ENCODE data around the gene TUBA4B. TPM values are rescaled to one million over a fixed set of nuclear protein-coding genes. Genes with fewer than 3 reads are reported as not detected.

The TUBA4B gene
- total and polyA plus RNA-seq, 2 donors (not counting 3 experiments of a cell fraction or from before 2014, with no cell fraction given) = not detected

DNA sequence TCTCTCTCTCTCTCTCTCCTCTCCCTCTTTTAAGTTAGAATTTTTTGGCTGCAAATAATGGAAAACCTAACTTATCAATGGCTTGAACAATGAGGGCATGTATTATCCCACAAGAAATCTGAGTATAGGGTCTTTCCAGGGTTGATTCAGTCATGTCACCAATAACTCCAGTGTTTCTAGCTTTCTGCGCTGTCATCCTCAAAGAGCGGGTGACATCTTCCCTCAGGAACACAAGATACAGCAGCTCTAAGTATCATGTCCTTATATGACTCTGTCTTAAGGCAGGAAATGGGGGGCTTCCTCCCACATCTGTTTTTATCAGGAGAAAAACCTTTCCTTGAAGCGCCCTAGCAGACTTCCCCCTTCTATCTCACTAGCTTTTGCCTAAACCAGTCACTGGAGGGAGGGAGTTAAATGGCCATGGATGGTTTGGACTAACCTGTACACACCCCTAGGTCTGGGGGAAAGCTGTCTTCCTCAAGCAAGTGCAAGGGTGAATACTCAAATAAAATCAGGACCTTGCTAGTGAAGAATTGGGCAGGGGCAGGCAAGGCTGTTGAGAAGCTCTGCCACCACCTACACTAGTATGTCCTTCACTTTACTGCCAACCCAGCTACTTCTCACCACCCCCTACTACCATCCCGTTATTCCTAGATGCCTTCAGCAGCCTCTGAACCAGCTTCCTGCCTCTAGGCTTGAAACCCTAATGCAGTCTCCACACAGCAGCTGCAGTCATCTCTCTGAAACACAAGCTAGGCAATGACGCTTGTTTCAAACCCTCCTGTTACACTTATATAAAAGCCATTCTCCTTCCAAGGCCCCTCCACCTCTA, 8.2 kb downstream of the TUBA4B start:
- Histone ChIP-seq H4K20me1 (replicated peaks; ENCODE audit: control insufficient read depth, extremely low read depth, insufficient read depth, low read length) (no peaks in the 10 kb centered on the region), H2AFZ (ENCODE audit: low read depth, low read length) (no peak overlapping the region), H3K9me1 (replicated peaks; ENCODE audit: control insufficient read depth, extremely low read depth, insufficient read depth, low read length) (no peaks in the 10 kb centered on the region), H3K4me2 (ENCODE audit: insufficient read depth, low read length) (no peak overlapping the region), H3K27me3 (ENCODE audit: control insufficient read depth in 2 of 2, insufficient read depth in 2 of 2, low read length in 2 of 2) (peaks cover 18 to 19% of the 10 kb centered on the region in 2 experiments), H3K9me3 (replicated peaks; ENCODE audit: control insufficient read depth, insufficient read depth, low read length) (no peaks in the 10 kb centered on the region), H3K9ac (replicated peaks; ENCODE audit: extremely low read depth, insufficient read depth, low read length) (no peak overlapping the region), H3K79me2 (ENCODE audit: control insufficient read depth, insufficient read depth, low read length) (no peaks in the 10 kb centered on the region), H3K27ac (ENCODE audit: insufficient read depth, low read depth, low read length) (no peak overlapping the region), H3K36me3 (ENCODE audit: control insufficient read depth in 2 of 2, extremely low read depth in 1 of 2, insufficient read depth in 2 of 2, low read length in 2 of 2) (no peaks in the 10 kb centered on the region), H3K4me1 (ENCODE audit: control insufficient read depth, extremely low read depth, insufficient read depth, low read length) (no peaks in the 10 kb centered on the region), H3K4me3 (replicated peaks in 1 of 3; ENCODE audit: insufficient read depth in 1 of 3, low read depth in 1 of 3, low read length in 3 of 3) (no peak overlapping the region)
- intact Hi-C loops (cut with micrococcal nuclease) = no loop called here
- ChIA-PET CTCF (interaction anchor here (0.5 to 2.3 kb wide), 5 partner anchors 12 to 157 kb away, joined by 3 to 12 read pairs (median 4); no protein-coding TSS in a partner anchor), POLR2A (no interaction called here)
- dilution Hi-C loops (cut with MboI; ENCODE audit: extremely low pct_ligation_motif_present, low sequenced_read_pairs) = no loop called here
- BruUV-seq (replicated peaks) = no TSS peak
- DNase-seq (ENCODE audit: low read depth, low spot score) = no peak
- no peak for TF ChIP-seq FOS (IDR thresholded peaks at IDR 0.05; ENCODE audit: borderline replicate concordance, insufficient read depth, low read length)
- no peak for TF ChIP-seq JUN (IDR thresholded peaks at IDR 0.05; ENCODE audit: borderline replicate concordance, insufficient read depth, insufficient read length, low read depth)
- no peak for TF ChIP-seq EZH2 (IDR thresholded peaks at IDR 0.05; ENCODE audit: borderline replicate concordance, low read depth, low read length, severe bottlenecking)
- TF ChIP-seq MYC (IDR thresholded peaks at IDR 0.05; ENCODE audit: low read depth, low read length) = no peak
- no peak for TF ChIP-seq POLR2AphosphoS5 (IDR thresholded peaks at IDR 0.05; ENCODE audit: insufficient read depth, low read depth, low read length)
- no peak for TF ChIP-seq POLR2A (IDR thresholded peaks at IDR 0.05; ENCODE audit: low read depth, low read length)
- TF ChIP-seq GATA2 (IDR thresholded peaks at IDR 0.05; ENCODE audit: insufficient read depth, insufficient read length, low read depth, low read length) = no peak
- TF ChIP-seq, protein P1, sequence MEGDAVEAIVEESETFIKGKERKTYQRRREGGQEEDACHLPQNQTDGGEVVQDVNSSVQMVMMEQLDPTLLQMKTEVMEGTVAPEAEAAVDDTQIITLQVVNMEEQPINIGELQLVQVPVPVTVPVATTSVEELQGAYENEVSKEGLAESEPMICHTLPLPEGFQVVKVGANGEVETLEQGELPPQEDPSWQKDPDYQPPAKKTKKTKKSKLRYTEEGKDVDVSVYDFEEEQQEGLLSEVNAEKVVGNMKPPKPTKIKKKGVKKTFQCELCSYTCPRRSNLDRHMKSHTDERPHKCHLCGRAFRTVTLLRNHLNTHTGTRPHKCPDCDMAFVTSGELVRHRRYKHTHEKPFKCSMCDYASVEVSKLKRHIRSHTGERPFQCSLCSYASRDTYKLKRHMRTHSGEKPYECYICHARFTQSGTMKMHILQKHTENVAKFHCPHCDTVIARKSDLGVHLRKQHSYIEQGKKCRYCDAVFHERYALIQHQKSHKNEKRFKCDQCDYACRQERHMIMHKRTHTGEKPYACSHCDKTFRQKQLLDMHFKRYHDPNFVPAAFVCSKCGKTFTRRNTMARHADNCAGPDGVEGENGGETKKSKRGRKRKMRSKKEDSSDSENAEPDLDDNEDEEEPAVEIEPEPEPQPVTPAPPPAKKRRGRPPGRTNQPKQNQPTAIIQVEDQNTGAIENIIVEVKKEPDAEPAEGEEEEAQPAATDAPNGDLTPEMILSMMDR (IDR thresholded peaks at IDR 0.05; ENCODE audit: extremely low read depth in 1 of 2, insufficient read depth in 1 of 2, low read depth in 1 of 2, low read length in 2 of 2) = no peak
- TF ChIP-seq, protein P2, sequence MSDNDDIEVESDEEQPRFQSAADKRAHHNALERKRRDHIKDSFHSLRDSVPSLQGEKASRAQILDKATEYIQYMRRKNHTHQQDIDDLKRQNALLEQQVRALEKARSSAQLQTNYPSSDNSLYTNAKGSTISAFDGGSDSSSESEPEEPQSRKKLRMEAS (IDR thresholded peaks at IDR 0.05; ENCODE audit: insufficient read depth, insufficient read length) = no peak
- no peak for FAIRE-seq

Measured in endothelial cell of umbilical vein (primary cell).